ENCODE results near the gene SERTAD2. TPM values are rescaled to one million over a fixed set of nuclear protein-coding genes. Genes with fewer than 3 reads are reported as not detected.

The SERTAD2 gene
- polyA plus RNA-seq, 12 donors = 21.8 to 225 (median 26.9) TPM

GRCh38 chr2:64631771-64632170 lies 21.9 kb downstream of the SERTAD2 start:
- DNase-seq = no peak

DNA sequence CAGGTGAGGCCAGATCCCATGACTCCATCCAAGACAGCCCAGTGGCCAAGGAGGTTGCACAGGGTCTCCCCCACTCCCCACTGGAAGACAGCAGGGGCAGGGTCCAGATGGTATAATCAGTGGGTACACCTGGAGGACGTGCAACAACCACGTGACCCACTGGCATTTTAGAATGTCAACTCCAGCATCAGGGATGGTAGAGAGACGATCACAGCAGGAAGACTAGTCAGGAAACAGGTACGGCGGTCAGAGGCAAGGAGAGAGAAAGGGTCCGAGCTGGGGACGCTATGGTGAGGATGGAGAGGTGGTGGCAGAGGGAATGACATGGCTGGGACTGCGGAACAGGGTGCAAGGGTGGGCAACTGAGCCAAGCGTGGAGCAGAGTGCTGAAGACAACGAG lies 23.0 kb downstream of the SERTAD2 start:
- DNase-seq = no peak

GRCh38 chr2:64629875-64630274 lies 23.8 kb downstream of the SERTAD2 start:
- DNase-seq = no peak

DNA sequence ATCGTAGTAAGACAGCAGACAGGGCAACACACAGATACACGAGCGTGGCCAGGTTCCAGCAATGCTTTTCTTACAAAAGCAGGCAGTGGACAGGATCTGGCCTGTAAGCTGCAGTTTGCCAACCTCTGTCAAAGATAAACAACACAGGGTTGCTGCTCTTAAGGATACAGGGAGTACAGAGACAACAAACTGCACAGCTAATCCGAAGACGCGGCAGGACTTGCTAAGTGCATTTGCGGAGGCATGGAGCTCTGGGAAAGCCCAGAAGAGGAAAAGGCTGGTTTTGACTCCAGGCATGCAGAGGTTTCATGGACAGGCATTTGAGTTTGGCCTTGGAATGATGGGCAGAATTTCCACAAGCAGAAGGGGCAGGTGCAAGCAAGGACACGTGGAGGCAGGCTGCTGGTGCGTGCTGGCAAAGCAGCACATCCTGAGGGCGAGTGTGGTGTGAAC lies 24.4 kb downstream of the SERTAD2 start:
- no peak for DNase-seq

DNA sequence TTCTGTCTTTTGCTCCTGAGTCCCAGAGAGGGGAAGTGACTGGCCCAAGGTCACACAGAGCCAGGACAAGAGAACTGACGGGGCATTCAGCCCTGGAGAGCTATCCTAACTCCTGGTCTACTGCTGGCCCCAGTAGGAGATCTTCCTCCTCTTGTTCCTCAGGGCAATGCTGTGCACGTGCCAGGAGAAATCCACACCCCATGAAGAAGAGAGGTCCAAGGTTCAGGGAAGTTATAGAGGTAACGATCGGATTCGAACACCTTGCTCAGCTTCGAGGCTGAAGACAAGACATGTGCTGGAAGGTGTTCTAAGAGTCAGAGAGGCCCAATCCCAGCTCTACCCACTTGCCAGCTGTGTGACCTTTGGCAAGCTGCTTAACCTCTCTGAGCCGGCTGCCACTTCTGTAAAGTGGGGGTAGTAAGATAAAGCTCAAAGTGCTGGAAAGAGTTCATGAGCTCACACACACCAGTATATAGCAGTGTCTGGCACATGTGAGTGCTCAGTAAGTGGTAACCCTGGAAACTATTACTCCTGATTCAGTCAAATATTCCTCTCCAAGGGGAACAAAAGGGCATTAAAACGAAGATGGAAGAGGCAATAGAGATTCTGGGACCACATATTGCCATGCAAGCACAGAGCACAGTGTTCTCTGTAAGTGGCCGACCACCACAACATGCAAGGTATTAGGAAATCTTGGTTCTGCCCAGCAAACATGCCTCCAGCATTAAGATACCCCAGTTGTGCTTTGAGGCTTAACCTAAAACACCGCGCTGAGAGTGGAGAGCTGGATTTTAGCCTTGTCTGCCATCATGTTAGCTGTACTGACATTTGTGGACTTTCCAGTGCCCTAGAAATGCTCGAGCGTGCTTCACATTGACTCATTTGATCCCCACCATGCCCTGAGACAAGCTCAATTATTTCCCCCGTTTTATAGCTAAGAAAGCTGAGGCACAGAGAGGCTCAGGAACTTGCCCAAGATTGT lies 25.6 kb downstream of the SERTAD2 start:
- no peak for DNase-seq

GRCh38 chr2:64626963-64627760 lies 26.6 kb downstream of the SERTAD2 start:
- DNase-seq = no peak

DNA sequence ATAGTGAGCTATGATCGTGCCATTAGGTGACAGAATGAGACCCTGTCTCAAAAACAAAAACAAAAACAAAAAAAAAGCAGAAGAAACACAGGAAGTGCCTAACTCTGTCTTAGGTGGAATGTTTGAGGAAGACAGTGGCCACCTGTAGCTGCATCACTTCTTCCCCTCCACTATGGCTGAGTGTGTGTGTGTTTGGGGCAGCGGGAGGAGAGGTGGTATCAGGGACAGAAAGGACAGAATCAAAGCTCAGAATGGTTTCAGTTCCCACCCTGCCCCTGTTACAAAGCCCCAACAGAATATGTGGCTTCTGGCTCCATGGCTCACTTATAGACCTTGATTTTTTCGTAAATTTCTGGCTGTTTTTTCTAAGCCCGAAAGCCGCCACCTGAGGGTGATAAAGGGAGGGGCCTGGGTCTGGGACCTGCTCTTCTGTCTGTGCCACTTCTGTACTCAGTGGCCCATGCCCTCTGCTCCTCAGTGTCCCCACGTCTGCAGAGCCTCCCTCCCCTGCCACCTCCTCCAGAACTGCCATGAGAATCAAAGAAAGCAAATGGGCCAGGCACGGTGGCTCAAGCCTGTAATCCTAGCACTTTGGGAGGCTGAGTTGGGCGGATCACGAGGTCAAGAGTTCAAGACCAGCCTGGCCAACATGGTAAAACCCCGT lies 27.4 kb downstream of the SERTAD2 start:
- DNase-seq = no peak

DNA sequence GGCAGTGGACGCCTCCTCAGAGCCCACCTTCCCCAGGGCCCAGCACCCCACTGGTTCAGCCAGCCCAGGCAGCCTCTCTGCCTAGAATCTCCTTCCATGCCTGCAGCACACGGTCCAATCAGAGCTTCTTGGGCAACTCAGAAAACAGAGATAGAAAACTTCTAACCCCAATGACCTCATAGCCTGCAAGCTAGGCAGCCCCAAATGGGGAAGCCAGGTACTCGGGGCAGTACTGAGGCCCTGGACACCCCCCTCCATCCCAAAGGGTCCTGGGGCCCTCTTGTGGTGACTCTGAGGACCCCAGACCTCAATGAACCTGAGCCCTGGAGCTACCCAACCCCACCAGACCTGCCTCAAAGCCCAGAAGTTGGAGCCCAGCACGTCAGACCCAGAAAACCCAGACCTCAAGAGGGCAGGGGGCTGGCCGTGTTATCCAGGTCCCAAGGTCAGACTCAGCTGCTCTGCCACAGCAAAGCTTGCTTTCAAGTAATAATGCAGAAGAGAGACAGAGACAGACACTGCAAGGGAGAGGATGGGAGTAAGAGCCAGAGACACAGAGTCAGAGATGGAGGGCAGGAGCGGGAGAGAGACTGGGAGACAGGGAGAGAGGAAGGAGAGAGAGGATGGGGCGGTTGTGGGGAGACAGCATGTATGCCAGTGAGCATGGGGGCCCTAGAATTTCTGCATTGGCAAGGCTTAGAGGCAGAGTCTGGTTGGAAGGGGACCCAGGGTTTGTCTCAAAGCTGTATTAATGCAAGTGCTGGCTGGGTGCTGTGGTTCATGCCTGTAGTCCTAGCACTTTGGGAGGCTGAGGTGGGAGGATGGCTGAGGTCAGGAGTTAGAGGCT lies 28.2 kb downstream of the SERTAD2 start:
- no peak for DNase-seq

- no peak for DNase-seq
These were observed 28.9 kb downstream of the SERTAD2 start for GRCh38 chr2:64624862-64625261.

DNA sequence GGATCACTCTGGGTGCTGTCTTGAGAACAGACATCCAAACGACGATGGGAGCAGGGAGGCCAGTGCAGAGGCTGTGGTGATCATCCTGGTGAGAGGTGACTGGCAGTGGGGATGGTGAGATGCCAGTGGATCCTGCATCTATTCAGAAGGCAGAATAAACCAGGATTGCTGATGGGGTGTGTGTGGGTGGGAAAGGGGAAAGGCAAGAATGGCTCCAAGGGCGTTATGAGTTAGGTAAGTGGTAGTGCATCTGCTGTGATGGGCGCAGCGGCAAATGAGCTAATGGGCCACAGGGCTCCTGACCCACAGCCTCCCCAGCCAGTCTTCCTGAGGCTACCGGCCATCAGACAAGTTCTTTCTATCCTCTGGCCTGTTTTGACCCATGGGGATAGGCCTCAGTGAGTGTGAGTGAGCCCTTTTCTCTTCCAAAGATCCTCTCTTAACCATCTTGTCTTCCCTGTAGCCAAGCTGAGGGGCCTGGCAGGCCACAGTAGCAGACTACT lies 29.6 kb downstream of the SERTAD2 start:
- DNase-seq = no peak

DNA sequence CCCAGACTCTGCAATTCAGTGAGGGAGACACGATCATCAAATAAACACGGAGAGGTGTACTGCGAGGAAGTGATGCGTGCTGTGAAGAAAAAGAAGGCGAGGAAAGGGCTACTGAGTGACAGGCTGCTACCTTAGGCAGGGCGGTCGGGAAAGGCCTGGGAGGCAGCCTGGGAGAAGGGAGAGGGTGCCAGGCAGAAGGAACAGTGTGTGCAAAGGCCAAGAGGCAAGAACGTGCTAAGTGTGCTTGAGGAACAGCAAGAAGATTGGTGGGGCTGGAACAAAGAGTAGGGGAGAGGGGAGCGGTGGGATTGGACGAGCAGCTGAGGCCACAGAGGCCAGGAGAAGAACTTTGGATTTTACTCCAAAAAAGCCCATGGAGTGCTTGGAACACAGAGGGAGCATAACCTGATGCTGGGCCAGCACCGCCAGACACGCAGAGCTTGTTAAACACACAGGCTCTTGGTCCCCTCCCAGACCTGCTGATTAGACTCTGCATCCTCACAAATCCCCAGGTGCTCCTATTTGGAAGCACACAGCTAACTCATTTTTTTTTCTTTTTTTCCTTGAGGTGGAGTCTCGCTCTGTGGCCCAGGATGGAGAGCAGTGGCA lies 30.4 kb downstream of the SERTAD2 start:
- no peak for DNase-seq

GRCh38 chr2:64622443-64623241 lies 31.1 kb downstream of the SERTAD2 start:
- DNase-seq = no peak

GRCh38 chr2:64620661-64621060 lies 33.1 kb downstream of the SERTAD2 start:
- DNase-seq = no peak

- DNase-seq = no peak
These were observed 36.0 kb downstream of the SERTAD2 start for GRCh38 chr2:64617631-64618151.

DNA sequence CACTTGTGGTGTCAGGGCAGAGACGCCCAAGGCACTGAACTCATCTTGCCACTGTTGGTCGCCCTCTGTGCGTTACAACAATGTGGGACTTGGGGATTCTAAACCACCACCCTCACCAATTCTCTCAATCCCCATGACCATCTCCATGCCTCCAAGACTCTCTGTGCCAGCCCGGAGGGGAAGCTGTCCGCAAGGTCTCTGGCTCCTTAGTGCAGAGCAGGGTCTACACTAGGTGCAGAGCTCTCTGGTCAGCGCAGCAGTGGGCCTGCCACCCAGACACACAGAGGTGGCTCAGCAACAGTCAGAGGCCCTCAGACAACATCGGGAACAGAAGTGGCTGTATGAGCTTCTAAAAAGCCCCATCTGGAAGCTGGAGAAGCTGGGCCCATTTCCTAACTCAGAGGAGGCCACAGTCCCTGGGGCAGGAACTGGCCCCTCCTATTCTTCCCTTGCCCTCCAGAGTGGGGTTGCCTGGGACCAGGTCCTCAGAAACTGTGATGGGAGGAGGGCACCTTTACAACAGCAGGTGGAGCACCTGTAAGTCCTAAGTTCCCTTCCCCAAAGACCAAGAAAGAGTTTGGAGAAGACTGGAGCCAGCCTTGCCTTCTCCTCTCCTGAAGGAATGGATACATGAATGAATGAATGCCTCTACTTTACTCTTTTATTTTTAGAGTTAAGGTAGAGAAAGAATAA lies 37.7 kb downstream of the SERTAD2 start:
- DNase-seq = no peak

- no peak for DNase-seq
These were observed 38.4 kb downstream of the SERTAD2 start for GRCh38 chr2:64615192-64615763.

- no peak for DNase-seq
These were observed 40.4 kb downstream of the SERTAD2 start for GRCh38 chr2:64613276-64613675.

DNA sequence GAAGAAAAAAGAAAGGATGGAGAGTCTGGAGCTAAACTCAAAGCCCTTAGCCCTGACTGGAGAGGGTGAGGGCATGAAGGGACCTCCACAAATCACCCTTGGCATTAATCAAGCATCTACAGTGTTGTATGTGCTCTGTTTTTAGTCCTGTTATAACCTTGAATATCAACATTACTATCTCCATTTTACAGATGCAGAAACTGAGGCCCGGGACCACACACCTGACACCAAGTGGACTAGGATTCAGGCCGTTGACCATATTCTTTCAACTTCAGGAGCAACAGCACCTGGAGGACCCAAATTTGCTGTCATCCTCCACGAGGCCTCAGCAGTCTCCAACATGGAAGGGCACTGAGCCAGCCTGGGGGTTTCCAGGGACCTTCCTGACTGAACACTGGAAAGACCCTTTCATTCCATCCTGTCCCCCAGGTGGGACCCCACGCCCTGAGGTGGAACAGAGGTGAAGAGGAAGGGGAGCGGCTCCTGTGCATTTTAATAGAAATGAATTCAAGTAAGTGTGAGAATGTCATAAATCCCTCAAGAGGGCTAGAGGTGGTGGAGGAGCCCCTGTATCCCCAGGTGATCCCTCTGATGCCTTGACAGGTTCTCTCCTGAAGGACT lies 41.0 kb downstream of the SERTAD2 start:
- DNase-seq = no peak
